Fibroblast of lung (primary cell): ENCODE data around the gene PKN1. TPM values are rescaled to one million over a fixed set of nuclear protein-coding genes. Genes with fewer than 3 reads are reported as not detected.
"Not testable (repeated sequence)": the region's sequence is repeated elsewhere in the genome, so short reads cannot be mapped to it uniquely, and the experiment has no call there.

Source experiments
- DNase-seq, 2 donors: peaks; one replicate each; pipeline versions ENCODE4 v3.0.0 to v3.0.0-alpha.2; 2010; ENCODE audit warnings: low read depth in 2 of 2
- H2AFZ ChIP-seq: 2 replicates; pipeline ENCODE4 v1.5.1; 2012; ENCODE audit warnings: low read length, control low read depth, inconsistent platforms
- H3K27ac ChIP-seq: 2 replicates; pipeline ENCODE4 v1.5.1; 2011; ENCODE audit warnings: low read length, control low read depth; ENCODE audit not compliant: insufficient read depth
- H3K27me3 ChIP-seq: 2 replicates; pipeline ENCODE4 v1.5.1; 2011; ENCODE audit warnings: mild to moderate bottlenecking, low read length; ENCODE audit not compliant: control insufficient read depth, insufficient read depth
- H3K36me3 ChIP-seq: 2 replicates; pipeline ENCODE4 v1.5.1; 2011; ENCODE audit warnings: low read length; ENCODE audit not compliant: control insufficient read depth, insufficient read depth
- H3K4me1 ChIP-seq: 2 replicates; pipeline ENCODE4 v1.5.1; 2011; ENCODE audit warnings: low read length; ENCODE audit not compliant: control insufficient read depth, insufficient read depth; ENCODE audit errors: extremely low read depth
- H3K4me2 ChIP-seq: 2 replicates; pipeline ENCODE4 v1.5.1; 2011; ENCODE audit warnings: low read length, control low read depth; ENCODE audit not compliant: insufficient read depth; ENCODE audit errors: extremely low read depth
- H3K4me3 ChIP-seq, 4 experiments: fragments of 200-600 bp in 1 of 4; sonication (generic) in 1 of 4; replicated peaks in 1 of 4; 2 replicates each; pipeline ENCODE4 v1.5.1; 2011 to 2016; ENCODE audit warnings: low read length in 4 of 4, low read depth in 3 of 4, mild to moderate bottlenecking in 3 of 4, control low read depth in 2 of 4, inconsistent platforms in 1 of 4, mixed read lengths in 1 of 4; ENCODE audit not compliant: insufficient read depth in 1 of 4; ENCODE audit errors: control extremely low read depth in 1 of 4
- H3K79me2 ChIP-seq: 2 replicates; pipeline ENCODE4 v1.5.1; 2012; ENCODE audit warnings: mild to moderate bottlenecking, low read length, inconsistent platforms; ENCODE audit not compliant: control insufficient read depth, insufficient read depth
- H3K9ac ChIP-seq: 2 replicates; pipeline ENCODE4 v1.5.1; 2011; ENCODE audit warnings: mild to moderate bottlenecking, low read length, control low read depth; ENCODE audit not compliant: insufficient read depth
- H3K9me3 ChIP-seq: 2 replicates; pipeline ENCODE4 v1.5.1; 2012; ENCODE audit warnings: low read depth, low read length; ENCODE audit not compliant: control insufficient read depth, insufficient read depth
- H4K20me1 ChIP-seq: 2 replicates; pipeline ENCODE4 v1.5.1; 2011; ENCODE audit warnings: low read length; ENCODE audit not compliant: control insufficient read depth, insufficient read depth; ENCODE audit errors: extremely low read depth
- CTCF ChIP-seq, 2 donors: IDR thresholded peaks in 1 of 2; conservative IDR thresholded peaks in 1 of 2; 1 replicate in 1 of 2; 2 replicates in 1 of 2; pipeline ENCODE4 v1.5.1; 2011 to 2012; ENCODE audit warnings: low read length in 2 of 2, control low read depth in 1 of 2, inconsistent platforms in 1 of 2, low read depth in 1 of 2, mild to moderate bottlenecking in 1 of 2
- EZH2 ChIP-seq: IDR thresholded peaks from 2 replicates; pipeline ENCODE4 v1.5.1; 2012; ENCODE audit warnings: low read length, control low read depth, mild to moderate bottlenecking; ENCODE audit errors: missing control alignments
- polyA plus RNA-seq, 2 donors: library from polyadenylated mRNA; depleted of rRNA in 1 of 2; stranded (reverse) in 1 of 2; unstranded in 1 of 2; fragments of >200 nt; gene quantifications; 2 replicates each; pipeline ENCODE4 v1.2.1, GENCODE V29; 2011 to 2012; ENCODE audit warnings: missing spikeins in 1 of 2
- total RNA-seq: library from RNA; depleted of rRNA; stranded (reverse); fragments of >200 nt; gene quantifications from 2 replicates; pipeline ENCODE4 v1.2.1, GENCODE V29; 2014

The PKN1 gene
- total and polyA plus RNA-seq, 2 donors (not counting 1 experiment from before 2014, with no cell fraction given): 43.2 to 141 TPM

- no peaks in the 10 kb centered on the region for H3K27me3 ChIP-seq
- H3K36me3 ChIP-seq: peaks cover 17% of the 10 kb centered on the region
- TF ChIP-seq CTCF (conservative IDR thresholded peaks at IDR 0.05 in 1 of 2, IDR thresholded peaks at IDR 0.05 in 1 of 2; ENCODE audit: low read depth in 1 of 2, low read length in 2 of 2) (no peak), EZH2 (no peak)
- no peak for DNase-seq
- H2AFZ ChIP-seq: no peak overlapping the region
- no peaks in the 10 kb centered on the region for H3K79me2 ChIP-seq
- no peaks in the 10 kb centered on the region for H3K4me1 ChIP-seq
- no peaks in the 10 kb centered on the region for H3K9me3 ChIP-seq
- no peak overlapping the region for H3K27ac ChIP-seq
- H4K20me1 ChIP-seq: no peaks in the 10 kb centered on the region
- H3K9ac ChIP-seq: no peak overlapping the region
- H3K4me2 ChIP-seq: no peak overlapping the region
- no peak overlapping the region for H3K4me3 ChIP-seq
These were observed 38.9 kb upstream of the PKN1 start for GRCh38 chr19:14394167-14394566.

- Histone ChIP-seq H3K9me3 (no peaks in the 10 kb centered on the region), H3K36me3 (peaks cover 17% of the 10 kb centered on the region), H3K27ac (no peak overlapping the region), H3K4me3 (no peak overlapping the region), H3K27me3 (no peaks in the 10 kb centered on the region), H3K4me1 (no peaks in the 10 kb centered on the region), H4K20me1 (no peaks in the 10 kb centered on the region), H3K79me2 (no peaks in the 10 kb centered on the region), H2AFZ (no peak overlapping the region), H3K9ac (no peak overlapping the region), H3K4me2 (no peak overlapping the region)
- no peak for DNase-seq
- TF ChIP-seq CTCF (conservative IDR thresholded peaks at IDR 0.05 in 1 of 2, IDR thresholded peaks at IDR 0.05 in 1 of 2; ENCODE audit: low read depth in 1 of 2, low read length in 2 of 2) (no peak), EZH2 (no peak)
These were observed 37.8 kb upstream of the PKN1 start for GRCh38 chr19:14395262-14395661.

GRCh38 chr19:14395710-14396336 lies 37.3 kb upstream of the PKN1 start:
- DNase-seq: no peak
- H3K79me2 ChIP-seq: no peaks in the 10 kb centered on the region

GRCh38 chr19:14396730-14397129 lies 36.4 kb upstream of the PKN1 start:
- H3K27ac ChIP-seq, H3K4me3 ChIP-seq, H3K4me1 ChIP-seq, H3K9me3 ChIP-seq, DNase-seq, H2AFZ ChIP-seq, H3K9ac ChIP-seq, H3K4me2 ChIP-seq, H3K79me2 ChIP-seq, H4K20me1 ChIP-seq, H3K27me3 ChIP-seq: not testable (repeated sequence)
- H3K36me3 ChIP-seq: peaks cover 18% of the 10 kb centered on the region

More at GRCh38 chr19:14395710-14396336, 37.3 kb upstream of the PKN1 start:
- no peaks in the 10 kb centered on the region for H3K27me3 ChIP-seq
- no peaks in the 10 kb centered on the region for H4K20me1 ChIP-seq
- H3K27ac ChIP-seq: no peak overlapping the region
- H3K9me3 ChIP-seq: no peaks in the 10 kb centered on the region
- no peaks in the 10 kb centered on the region for H3K4me1 ChIP-seq
- no peak overlapping the region for H2AFZ ChIP-seq
- no peak for TF ChIP-seq EZH2
- H3K36me3 ChIP-seq: peaks cover 16% of the 10 kb centered on the region
- no peak overlapping the region for H3K4me2 ChIP-seq
- H3K4me3 ChIP-seq: no peak overlapping the region
- H3K9ac ChIP-seq: no peak overlapping the region

- H3K4me1 ChIP-seq, H3K27ac ChIP-seq, H3K4me2 ChIP-seq, H3K79me2 ChIP-seq, H4K20me1 ChIP-seq, H2AFZ ChIP-seq, H3K9ac ChIP-seq, H3K9me3 ChIP-seq, H3K27me3 ChIP-seq, DNase-seq, H3K4me3 ChIP-seq: not testable (repeated sequence)
- H3K36me3 ChIP-seq: peaks cover 18% of the 10 kb centered on the region
These were observed 35.9 kb upstream of the PKN1 start for GRCh38 chr19:14397168-14397567.
